Measurements from ENCODE around the gene PKD2L1.

PKD2L1 gene

DNA sequence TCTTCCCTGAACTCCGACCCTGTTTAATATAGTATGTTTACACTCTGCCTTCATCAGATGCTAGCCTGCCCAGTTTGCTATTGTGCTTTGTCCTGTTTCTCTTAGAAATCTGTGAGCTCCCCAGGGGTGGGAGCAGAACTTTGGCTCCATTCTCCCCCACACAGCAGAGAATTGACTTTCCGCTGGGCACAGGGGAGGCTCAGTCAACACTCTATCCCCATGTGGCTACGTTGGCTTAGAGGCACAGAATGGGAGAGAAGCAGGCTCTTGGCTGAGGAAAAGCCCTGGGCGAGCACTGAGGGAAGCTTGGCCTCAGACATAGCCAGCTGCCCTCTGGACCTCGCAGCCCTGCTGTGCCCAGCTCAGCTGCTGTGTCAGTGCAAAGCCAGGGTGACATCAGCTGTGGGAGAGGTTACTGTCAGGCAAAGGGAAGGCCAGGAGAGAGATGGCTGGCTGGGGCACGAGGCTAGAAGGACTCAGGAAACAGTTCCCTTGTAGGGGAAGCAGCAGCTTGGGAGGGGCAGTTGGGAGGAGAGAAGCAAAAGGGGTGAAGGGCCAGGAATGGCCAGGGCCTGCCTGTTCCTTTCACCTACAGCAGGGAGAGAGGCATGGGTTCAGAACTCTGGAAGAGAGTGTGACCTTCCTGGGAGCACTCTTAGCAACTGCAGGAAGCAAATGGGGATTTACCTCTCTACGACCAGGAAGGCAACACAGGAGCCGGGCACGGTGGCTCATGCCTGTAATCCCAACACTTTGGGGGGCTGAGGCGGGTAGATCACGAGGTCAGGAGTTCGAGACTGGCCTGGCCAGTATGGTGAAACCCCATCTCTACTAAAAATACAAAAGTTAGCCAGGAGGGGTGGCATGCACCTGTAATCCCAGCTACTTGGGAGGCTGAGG, 11.2 kb upstream of the PKD2L1 start:
- DNase-seq, result no peak
- in situ Hi-C loops (cut with MboI; ENCODE audit: low pct_unique_long_range_greater_than_20kb, low sequenced_read_pairs), result loop anchor here (10.0 to 25.0 kb wide), 2 partner anchors 84 to 171 kb away; partner anchors contain the start of gene SEC31B

DNA sequence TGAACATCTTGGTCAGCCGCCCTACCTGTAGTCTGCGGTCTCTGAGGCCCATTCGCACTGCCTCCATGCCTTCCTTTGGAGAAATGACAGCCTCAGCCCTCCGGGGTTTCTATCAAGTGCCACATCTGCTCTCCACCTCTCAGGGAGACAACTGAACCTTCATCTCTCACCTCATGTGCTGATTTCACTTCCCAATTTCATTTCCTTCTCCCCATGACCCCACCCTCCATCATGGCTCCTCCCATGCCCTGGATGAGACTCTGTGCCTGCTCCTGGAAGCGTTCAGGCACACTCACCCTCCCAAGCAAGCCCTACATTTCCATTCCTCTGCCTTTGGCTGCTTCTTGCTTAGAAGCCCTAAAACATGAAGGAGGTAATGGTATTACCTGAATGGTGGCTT, 9.2 kb upstream of the PKD2L1 start:
- peak; percentile 45 for DNase-seq
- in situ Hi-C loops (cut with MboI; ENCODE audit: low pct_unique_long_range_greater_than_20kb, low sequenced_read_pairs), result loop anchor here (25.0 kb wide), 1 partner anchor 173 kb away; the partner anchor contains the start of gene SEC31B

DNA sequence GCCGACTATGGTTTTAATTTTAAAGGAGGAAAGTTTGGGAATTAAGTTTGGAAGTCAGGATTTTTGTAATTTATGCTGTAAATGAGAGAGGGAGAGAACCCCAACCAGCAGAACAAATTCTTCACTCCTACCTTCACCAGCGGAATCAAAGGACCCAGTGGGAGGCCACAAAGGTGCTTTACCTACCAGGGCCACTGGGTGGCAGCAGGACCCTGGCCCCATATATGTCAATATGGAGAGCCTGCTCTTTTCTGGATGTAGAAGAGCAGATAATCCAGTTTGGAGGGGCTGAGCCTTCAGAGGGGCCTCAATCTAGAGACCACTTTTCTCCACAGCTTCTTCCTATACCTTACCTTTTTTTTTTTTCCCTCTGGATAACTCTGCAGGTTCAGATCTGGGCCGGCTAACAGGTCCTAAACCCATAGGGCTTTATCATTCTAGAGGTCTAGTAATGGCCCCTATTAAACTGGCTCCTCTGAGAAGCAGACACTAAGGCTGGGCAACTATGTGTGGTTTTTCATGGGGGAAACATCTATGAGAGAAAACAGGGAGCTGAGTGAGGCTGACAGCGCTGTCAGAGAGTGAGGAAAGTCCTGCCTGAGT, 8.5 kb upstream of the PKD2L1 start:
- in situ Hi-C loops (cut with MboI; ENCODE audit: low pct_unique_long_range_greater_than_20kb, low sequenced_read_pairs), result loop anchor here (25.0 kb wide), 1 partner anchor 174 kb away; the partner anchor contains the start of gene SEC31B
- DNase-seq, result peak; percentile 73

DNA sequence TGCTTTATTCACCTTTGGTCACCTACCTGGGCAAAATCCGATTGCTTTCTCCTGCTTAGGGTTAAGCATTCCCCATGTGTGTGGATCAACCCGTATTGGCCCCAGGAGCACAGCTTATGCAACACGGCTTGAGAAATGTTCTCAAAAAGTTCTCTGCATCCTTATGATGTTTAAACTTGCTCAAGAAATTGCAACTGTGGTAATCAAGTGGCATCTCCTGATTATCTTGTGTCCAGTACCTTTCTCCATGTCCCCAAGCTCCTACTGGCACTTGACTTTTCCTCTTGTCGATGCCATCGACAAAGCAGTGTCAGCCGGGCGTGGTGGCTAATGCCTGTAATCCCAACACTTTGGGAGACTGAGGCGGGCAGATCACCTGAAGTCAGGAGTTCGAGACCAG, 4.7 kb upstream of the PKD2L1 start:
- in situ Hi-C loops (cut with MboI; ENCODE audit: low pct_unique_long_range_greater_than_20kb, low sequenced_read_pairs), result loop anchor here (25.0 kb wide), 1 partner anchor 178 kb away; the partner anchor contains the start of gene SEC31B

DNA sequence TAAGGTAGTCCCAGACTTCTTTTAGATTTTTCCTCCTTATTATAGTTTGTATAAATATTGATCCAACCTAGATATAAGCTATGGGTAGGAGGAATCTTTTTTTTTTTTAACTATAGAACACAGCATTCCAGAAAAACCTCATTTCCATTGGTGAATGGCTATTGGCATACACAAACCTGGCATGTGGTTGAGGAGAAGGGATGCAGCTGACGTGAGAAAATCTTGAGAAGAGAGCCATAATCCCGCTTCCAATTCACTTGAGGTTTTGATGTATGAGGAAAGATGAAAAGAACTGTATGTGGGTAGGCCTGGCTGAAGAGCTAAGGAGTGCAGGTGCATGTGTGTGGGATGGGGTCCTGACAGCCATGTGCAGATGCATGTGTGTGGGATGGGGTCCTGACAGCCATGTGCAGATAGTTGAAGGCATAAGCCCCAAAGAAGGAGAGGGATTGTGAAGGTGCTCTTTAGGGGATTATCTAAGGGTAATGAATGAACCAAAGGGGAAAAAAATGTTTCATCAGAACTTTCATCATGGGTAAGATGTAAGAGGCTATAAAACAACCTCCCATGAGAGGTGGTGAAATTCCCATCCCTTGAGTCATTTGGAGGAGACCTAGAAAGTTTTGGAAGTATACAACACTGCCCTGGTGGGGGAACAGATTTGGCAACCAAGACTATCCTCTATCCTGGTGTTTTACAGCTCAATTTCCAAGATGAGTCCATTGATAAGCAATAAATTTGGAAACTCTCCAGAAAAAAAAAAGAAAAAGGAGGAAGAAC, 3.8 kb upstream of the PKD2L1 start:
- in situ Hi-C loops (cut with MboI; ENCODE audit: low pct_unique_long_range_greater_than_20kb, low sequenced_read_pairs), result loop anchor here (25.0 kb wide), 1 partner anchor 178 kb away; the partner anchor contains the start of gene SEC31B
- no peak for DNase-seq

More for the DNA sequence above, 4.7 kb upstream of the PKD2L1 start:
- DNase-seq, result no peak

DNA sequence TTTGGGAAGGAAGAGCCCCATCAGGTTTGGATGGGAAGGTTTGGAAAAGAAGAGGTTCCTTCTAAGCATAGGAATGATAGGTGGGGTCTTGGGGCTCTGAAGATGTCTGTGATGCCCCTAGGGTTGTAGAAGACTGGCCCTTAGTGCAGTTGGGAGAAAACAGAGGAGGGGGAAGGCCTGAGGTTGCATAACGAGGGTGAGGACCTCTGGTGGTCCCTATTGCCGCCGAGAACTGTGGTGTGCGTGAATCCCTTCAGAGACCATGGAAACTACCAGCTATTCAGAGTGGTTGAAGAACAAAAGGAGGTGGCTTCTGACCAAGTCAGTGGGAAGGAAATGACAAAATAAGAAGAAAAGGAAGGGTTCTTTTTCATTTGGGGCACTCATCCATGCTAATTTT, 3.1 kb upstream of the PKD2L1 start:
- DNase-seq, result no peak
- in situ Hi-C loops (cut with MboI; ENCODE audit: low pct_unique_long_range_greater_than_20kb, low sequenced_read_pairs), result loop anchor here (25.0 kb wide), 1 partner anchor 179 kb away; the partner anchor contains the start of gene SEC31B

DNA sequence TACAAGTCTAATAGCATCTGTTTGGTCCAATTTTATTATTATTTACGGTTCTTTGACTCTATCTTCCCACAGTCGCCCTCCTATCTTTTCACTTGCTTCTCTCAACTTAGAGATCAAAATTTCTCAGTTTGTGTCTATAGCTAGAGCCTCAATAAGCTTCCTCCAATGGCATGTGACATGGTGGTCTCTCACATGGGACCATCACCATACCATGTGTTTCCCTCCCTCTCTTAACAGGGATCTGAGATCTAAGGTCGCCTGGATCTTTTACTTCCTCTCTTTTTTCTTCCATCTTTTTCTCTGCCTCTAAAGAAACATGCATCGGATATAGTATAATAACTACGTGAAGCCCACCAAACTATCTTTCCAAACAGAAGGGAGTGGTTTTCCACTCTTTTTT, 1.8 kb downstream of the PKD2L1 start:
- in situ Hi-C loops (cut with MboI; ENCODE audit: low pct_unique_long_range_greater_than_20kb, low sequenced_read_pairs), result loop anchor here (25.0 kb wide), 1 partner anchor 184 kb away; the partner anchor contains the start of gene SEC31B

DNA sequence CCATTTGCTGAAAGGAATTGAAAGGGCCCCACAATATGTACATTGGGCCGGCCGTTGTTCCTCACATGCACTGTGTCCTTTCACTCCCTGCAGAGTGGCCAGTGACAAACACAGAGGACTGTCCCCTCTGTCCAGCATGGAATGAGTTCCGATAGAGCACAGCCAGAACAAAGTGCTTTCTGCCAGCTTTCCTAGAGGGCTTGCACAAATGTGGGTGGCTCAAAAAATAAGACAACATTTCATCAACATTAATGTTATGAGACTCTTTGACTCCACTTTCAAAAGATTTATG, 2.4 kb downstream of the PKD2L1 start:
- in situ Hi-C loops (cut with MboI; ENCODE audit: low pct_unique_long_range_greater_than_20kb, low sequenced_read_pairs), result loop anchor here (25.0 kb wide), 1 partner anchor 185 kb away; the partner anchor contains the start of gene SEC31B
- no peak for DNase-seq

More for the DNA sequence above, 1.8 kb downstream of the PKD2L1 start:
- no peak for DNase-seq

DNA sequence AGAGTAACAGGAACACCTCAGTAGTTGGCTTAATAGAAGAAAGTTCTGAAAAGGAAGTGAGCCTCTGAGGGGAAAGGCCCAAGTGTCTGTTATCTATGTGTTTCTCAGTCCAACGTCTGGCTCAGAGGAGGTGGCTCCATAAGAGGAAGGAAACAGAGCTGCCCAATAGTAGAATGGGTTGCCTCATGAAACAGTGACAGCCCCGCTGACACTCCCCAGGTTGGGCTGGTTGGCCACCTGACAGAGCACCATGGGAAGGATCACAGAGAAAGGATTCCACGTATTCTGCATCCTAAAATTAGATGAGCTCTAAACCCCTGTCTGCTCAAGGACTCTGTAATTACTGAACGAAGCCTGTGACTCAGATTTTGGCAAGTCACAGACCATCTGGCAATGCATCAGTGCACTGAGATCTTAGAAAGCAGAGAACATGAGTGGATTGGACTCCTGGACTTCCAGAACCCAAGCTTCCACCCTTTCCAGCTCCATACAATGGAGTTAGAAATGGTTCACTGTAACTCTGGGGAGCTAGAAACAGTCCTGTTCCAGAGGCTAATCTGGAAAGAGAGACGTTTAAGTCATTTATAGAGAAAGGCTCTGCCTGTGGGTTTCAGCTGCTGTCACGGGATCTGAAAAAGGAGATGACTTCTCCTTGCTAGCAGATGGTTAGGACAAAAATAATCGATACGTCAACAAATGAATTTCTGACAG, 2.9 kb downstream of the PKD2L1 start:
- in situ Hi-C loops (cut with MboI; ENCODE audit: low pct_unique_long_range_greater_than_20kb, low sequenced_read_pairs), result loop anchor here (25.0 kb wide), 1 partner anchor 185 kb away; the partner anchor contains the start of gene SEC31B
- DNase-seq, result peak; percentile 77

DNA sequence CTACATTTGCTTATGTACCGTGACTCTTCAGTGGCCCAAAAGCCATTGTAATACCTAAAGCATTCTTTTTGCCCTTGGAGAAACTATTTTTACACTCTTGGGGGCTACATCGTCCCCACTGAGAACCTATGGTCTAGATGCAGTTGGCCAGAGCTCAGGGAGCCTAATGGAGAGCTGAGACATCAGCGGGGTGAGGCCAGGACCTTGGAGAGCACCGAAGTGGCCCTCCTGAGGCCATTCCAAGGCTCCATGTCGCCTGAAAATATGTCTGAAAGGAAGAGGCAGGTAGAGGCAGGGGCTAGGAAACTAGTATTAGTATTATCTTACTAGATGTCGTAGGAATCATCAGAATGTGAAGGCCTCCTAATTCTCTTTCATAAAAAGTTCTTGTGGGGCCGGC, 4.9 kb downstream of the PKD2L1 start:
- in situ Hi-C loops (cut with MboI; ENCODE audit: low pct_unique_long_range_greater_than_20kb, low sequenced_read_pairs), result loop anchor here (25.0 kb wide), 1 partner anchor 187 kb away; the partner anchor contains the start of gene SEC31B
- DNase-seq, result no peak

DNA sequence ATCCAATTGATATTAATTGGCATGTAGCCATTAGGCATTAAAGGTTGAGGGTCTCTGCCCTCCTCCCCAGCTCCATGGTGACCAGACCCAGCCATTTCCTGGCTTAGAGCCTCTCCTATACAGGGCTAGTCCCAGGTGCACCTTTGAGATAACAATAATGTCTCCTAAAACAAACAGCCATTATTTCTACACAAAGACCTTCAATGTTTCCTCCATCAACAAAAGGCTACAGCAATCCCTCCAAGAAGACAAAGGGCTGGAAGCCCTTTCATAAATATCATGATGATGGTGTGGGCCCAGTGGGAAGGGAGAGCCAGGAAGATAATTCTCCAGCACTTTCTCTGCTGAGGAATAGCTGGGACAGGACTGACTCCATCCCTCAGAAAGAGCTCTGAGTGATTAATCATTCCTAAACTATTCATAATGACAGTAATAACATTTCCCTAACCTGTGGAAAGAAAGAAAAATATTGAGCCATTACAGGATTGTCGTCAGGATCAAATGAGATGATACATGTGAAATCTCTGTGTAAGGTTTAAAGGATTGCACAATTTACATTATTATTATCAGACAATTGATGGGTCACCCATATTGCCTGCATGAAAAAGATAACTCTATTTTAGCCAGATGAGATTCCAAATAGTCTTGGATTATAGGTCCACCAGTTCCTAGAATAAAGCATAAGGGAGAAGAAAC, 10.2 kb downstream of the PKD2L1 start:
- DNase-seq, result no peak
- in situ Hi-C loops (cut with MboI; ENCODE audit: low pct_unique_long_range_greater_than_20kb, low sequenced_read_pairs), result no loop called here

DNA sequence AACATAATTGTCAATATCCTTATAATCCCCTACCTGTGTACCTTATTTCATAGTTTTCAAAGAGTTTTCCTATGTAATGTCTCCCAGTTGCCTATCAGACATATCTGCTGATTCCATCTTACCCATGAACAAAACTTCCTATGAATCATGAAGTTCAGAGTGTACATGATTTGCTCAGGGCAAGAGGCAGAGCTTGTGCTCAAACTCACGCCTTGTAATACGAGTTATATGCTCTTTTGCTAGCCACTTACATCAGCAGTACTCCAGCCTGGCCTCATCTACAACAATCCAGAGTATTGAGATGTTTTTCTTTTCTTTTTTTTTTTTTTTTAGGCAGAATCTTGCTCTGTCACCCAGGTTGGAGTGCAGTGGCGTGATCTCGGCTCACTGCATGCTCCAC, 11.8 kb downstream of the PKD2L1 start:
- no peak for DNase-seq
- in situ Hi-C loops (cut with MboI; ENCODE audit: low pct_unique_long_range_greater_than_20kb, low sequenced_read_pairs), result no loop called here

DNA sequence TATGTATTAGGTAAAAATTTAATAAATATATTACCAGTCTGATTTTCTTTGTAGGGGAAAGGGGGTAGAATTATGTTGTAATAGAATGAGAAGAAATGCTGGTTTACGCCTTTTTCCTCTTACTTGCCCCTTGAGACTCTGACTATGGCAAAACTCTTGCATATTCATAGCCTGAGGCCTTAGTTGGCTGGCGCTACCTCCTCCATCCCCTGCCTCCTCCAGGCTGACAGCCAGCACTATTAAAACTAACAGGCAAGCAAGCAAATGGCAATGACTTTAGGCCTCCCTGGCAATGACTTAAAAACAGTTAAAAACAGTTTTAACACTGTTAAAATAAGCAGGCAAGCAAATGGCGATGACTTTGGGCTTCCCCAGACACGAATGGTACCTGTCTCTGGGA, 14.4 kb downstream of the PKD2L1 start:
- in situ Hi-C loops (cut with MboI; ENCODE audit: low pct_unique_long_range_greater_than_20kb, low sequenced_read_pairs), result no loop called here
- no peak for DNase-seq

DNA sequence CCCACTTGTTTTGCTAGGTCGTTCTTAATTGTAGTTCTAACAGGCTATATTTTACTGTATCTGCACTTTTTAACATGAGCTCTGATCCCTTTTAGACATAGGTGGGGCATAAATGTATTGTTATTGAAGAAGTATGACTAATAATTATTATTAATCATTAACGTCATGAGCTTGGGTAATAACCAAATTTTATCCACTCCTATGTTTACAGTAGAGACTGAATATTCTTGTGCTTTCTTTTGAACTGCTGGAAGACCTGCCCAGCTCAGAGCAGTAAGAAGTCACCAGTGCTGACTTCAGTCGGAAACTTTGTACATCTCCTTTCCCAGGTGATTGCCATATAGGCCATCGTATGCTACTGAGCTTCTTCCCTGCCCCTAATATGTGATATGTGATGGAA, 18.7 kb downstream of the PKD2L1 start:
- DNase-seq, result no peak
- in situ Hi-C loops (cut with MboI; ENCODE audit: low pct_unique_long_range_greater_than_20kb, low sequenced_read_pairs), result no loop called here

DNA sequence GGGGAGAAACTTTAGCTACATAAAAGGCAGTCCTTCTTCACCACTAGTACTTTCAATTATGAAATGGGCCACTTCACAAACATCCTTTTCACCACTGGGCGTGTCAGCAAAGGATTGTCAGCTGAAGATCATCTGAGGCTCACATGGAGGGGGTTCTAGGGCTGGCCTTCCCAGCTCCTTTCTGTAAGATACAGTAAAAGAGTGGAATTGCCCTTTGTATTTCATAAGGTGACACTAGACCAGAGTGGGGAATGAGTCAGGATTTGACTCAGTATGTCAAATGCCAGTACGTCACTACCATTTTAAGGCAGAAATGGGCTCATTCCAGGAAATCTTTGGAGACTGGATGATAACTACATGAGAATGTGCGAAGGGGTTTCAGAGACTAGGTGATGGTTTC, 22.3 kb downstream of the PKD2L1 start:
- DNase-seq, result no peak
- in situ Hi-C loops (cut with MboI; ENCODE audit: low pct_unique_long_range_greater_than_20kb, low sequenced_read_pairs), result no loop called here

DNA sequence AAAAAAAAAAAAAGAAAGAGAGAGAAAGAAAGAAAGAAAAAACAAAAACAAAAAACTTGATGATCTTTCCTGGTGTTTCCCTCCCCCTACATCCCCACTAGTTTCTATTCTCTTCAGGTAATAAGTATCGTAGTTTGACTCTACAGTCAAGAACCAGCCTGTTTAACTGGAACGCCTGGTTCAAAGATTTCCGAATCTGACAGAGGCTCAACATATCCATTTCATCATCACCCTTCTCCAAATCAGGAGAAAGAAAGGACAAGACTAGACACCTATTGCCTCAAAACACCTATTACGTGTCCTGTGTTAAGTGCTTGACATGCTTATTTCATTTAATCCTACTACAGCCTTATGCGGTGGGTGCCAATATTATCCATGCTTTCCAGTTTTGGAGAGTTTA, 23.2 kb downstream of the PKD2L1 start:
- DNase-seq, result no peak
- in situ Hi-C loops (cut with MboI; ENCODE audit: low pct_unique_long_range_greater_than_20kb, low sequenced_read_pairs), result no loop called here

DNA sequence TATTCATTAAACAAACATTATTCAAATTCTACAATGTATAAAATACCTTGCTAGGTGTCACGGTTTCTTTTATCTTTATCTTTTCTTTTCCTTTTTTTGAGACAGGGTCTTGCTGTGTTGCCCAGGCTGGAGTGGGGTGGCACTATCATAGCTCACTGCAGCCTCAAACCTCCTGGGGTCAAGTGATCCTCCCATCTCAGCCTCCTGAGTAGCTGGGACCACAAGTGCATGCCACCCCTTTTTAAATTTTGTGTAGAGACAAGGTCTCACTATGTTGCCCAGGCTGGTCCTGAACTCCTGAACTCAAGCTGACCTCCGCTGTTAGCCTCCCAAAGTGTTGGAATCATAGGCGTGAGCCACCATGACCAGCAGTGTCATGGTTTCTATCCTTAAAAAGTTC, 25.6 kb downstream of the PKD2L1 start:
- in situ Hi-C loops (cut with MboI; ENCODE audit: low pct_unique_long_range_greater_than_20kb, low sequenced_read_pairs), result no loop called here
- no peak for DNase-seq

DNA sequence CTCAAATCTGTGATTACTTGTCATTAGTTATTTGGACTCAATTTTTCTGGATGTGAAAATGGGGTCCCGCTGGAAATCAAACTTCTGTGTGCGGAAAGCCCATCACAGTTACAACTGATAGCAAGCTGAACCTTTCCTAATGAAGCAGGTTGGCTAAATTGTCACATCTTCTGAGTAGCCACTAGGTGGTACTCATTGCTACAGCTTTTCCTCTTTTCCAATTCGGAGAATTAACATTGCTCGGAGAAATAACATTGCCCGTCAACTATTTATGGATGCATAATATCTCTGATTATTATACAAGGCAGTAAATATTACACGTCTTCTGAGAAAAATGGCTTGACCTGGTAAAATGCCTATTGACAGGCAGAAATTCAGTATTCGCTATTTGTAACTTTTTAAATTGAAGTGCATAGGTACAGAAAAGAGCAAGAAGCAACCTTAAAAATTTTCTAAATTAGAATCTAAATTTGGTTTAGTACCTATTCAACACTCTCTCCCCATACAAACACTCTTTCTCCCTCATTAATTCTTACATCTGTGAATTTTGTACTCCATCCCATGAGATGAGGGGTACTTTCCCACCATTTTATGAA, 26.2 kb downstream of the PKD2L1 start:
- in situ Hi-C loops (cut with MboI; ENCODE audit: low pct_unique_long_range_greater_than_20kb, low sequenced_read_pairs), result no loop called here
- peak; percentile 21 for DNase-seq

Data from KBM-7 (cell line).